Common myeloid progenitor, CD34-positive (primary cell): ENCODE results near the gene KIF3C.

Experiments used
- CTCF ChIA-PET: fragments of 350-600 bp; sonication (Branson Sonifier 250); formaldehyde crosslinking; loops from one replicate; lab custom pipeline; 2021; ENCODE audit warnings: antibody characterized with exemption; lab: Charles Lee
- POLR2A ChIA-PET: fragments of 350-600 bp; sonication (Branson Sonifier 250); formaldehyde crosslinking; loops from one replicate; lab custom pipeline; 2021; ENCODE audit warnings: antibody characterized with exemption; lab: Charles Lee
- DNase-seq, 3 donors: peaks; one replicate each; pipeline versions ENCODE4 v3.0.0 to v3.0.0-alpha.2; 2013
- H3K27ac ChIP-seq, 2 experiments: 1 replicate in 1 of 2; 2 replicates in 1 of 2; pipeline ENCODE4 v1.7.0; 2013; ENCODE audit warnings: inconsistent platforms in 2 of 2, low read length in 2 of 2, mild to moderate bottlenecking in 2 of 2, low read depth in 1 of 2, moderate library complexity in 1 of 2; ENCODE audit not compliant: severe bottlenecking in 2 of 2, insufficient read depth in 1 of 2, poor library complexity in 1 of 2
- H3K27me3 ChIP-seq, 5 experiments: replicated peaks in 2 of 5; 1 replicate in 3 of 5; 2 replicates in 2 of 5; pipeline versions ENCODE4 v1.6.1 to v1.7.0; 2013; ENCODE audit warnings: low read length in 4 of 5, mild to moderate bottlenecking in 2 of 5, moderate library complexity in 2 of 5, inconsistent platforms in 1 of 5; ENCODE audit not compliant: insufficient read depth in 5 of 5, control insufficient read depth in 4 of 5
- H3K36me3 ChIP-seq, 4 experiments: 1 replicate in 2 of 4; 2 replicates in 2 of 4; pipeline versions ENCODE4 v1.6.1 to v1.7.0; 2013; ENCODE audit warnings: low read length in 3 of 4, control low read depth in 1 of 4, mild to moderate bottlenecking in 1 of 4; ENCODE audit not compliant: control insufficient read depth in 4 of 4, insufficient read depth in 4 of 4
- H3K4me1 ChIP-seq, 4 experiments: 1 replicate in 3 of 4; 2 replicates in 1 of 4; pipeline versions ENCODE4 v1.6.1 to v1.7.1; 2013; ENCODE audit warnings: low read length in 3 of 4, mild to moderate bottlenecking in 3 of 4, control low read depth in 1 of 4, inconsistent platforms in 1 of 4, moderate library complexity in 1 of 4; ENCODE audit not compliant: control insufficient read depth in 4 of 4, insufficient read depth in 4 of 4; ENCODE audit errors: control extremely low read depth in 1 of 4
- H3K4me3 ChIP-seq, 7 experiments: 1 replicate in 4 of 7; 2 replicates in 3 of 7; pipeline versions ENCODE4 v1.5.1 to v1.7.0; 2013; ENCODE audit warnings: mild to moderate bottlenecking in 7 of 7, low read length in 6 of 7, moderate library complexity in 6 of 7, inconsistent platforms in 2 of 7, low read depth in 2 of 7, control low read depth in 1 of 7; ENCODE audit not compliant: insufficient read depth in 4 of 7, control insufficient read depth in 1 of 7; ENCODE audit errors: extremely low read depth in 1 of 7
- H3K9me3 ChIP-seq, 5 experiments: 1 replicate in 4 of 5; 2 replicates in 1 of 5; pipeline versions ENCODE4 v1.6.1 to v1.7.1; 2013; ENCODE audit warnings: low read length in 4 of 5, mild to moderate bottlenecking in 2 of 5, inconsistent platforms in 1 of 5, low read depth in 1 of 5, moderate library complexity in 1 of 5; ENCODE audit not compliant: control insufficient read depth in 4 of 5, insufficient read depth in 2 of 5; ENCODE audit errors: control extremely low read depth in 1 of 5
- whole genome bisulfite sequencing: methylation state at CpG from one replicate; pipeline ENCODE4 v1.1.5; 2013; ENCODE audit not compliant: insufficient coverage; 5-methylcytosine and 5-hydroxymethylcytosine counted together

KIF3C gene

DNA sequence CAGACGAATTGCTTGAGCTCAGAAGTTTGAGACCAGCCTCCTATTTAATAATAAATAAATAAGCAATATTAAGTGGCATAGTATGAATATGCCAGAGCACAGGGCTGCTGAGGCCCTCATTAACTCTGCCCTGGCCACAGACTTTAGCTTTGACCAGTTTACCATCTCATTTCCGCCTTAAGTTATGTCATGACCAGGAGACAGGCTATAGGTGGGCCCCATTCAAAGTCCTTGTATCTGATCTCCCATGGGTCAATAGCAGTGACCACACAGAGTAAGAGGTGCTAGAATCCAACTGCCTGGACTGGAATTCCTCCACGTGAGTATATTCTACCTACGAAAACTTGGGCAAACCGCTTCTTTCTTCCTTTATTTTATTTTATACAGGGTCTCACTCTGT is 90.6 kb downstream of the KIF3C start:
- H3K4me1 ChIP-seq = peaks cover 0 to 2% (median 0%) of the 10 kb centered on the region in 4 experiments

DNA sequence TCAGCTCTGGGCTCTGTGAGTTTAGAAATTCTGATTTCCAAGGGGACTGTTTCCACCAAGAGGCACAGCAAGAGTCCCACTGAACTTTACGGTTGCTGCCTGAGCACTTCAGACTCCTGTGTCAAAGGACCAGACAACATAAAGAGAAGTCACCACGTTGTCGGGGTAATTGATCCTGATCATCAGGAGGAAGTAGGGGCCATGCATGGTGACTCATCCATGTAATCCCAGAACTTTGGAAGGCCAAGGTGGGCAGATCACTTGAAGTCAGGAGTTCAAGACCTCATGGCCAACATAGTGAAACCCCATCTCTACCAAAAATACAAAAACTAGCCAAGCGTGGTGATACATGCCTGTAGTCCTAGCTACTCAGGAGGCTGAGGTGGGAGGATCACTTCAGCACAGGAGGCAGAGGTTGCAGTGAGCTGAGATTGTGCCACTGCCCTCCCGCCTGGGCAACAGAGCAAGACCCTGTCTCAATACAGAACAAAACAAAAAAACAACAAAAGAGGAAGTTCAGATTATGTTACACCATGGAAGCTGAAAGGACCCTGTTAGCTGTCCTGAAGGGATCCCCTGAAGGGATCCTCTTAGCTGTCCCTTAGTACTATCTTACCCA is 94.6 kb downstream of the KIF3C start:
- H3K36me3 ChIP-seq = no peaks in the 10 kb centered on the region
- POLR2A ChIA-PET = no interaction called here
- CTCF ChIA-PET = no interaction called here
- no peaks in the 10 kb centered on the region for H3K9me3 ChIP-seq
- H3K4me1 ChIP-seq = peaks cover 0 to 3% (median 0%) of the 10 kb centered on the region in 4 experiments
- H3K4me3 ChIP-seq = no peak overlapping the region
- no peaks in the 10 kb centered on the region for H3K27me3 ChIP-seq
- no peak for DNase-seq
- H3K27ac ChIP-seq = no peak overlapping the region
- 95% methylated on average over 4 of the region's 5 CpGs for WGBS

More for the DNA sequence above, 90.6 kb downstream of the KIF3C start:
- no peaks in the 10 kb centered on the region for H3K27me3 ChIP-seq
- 96% methylated on average over 4 of the region's 5 CpGs for WGBS
- H3K9me3 ChIP-seq = no peaks in the 10 kb centered on the region
- no peak for DNase-seq
- ChIA-PET POLR2A (no interaction called here), CTCF (interaction anchor here (1.2 to 1.4 kb wide), 2 partner anchors 41 to 64 kb away, joined by 3 read pairs; no protein-coding TSS in a partner anchor)
- H3K36me3 ChIP-seq = no peaks in the 10 kb centered on the region
- no peak overlapping the region for H3K4me3 ChIP-seq
- H3K27ac ChIP-seq = no peak overlapping the region

GRCh38 chr2:25885933-25886332 is 96.4 kb downstream of the KIF3C start:
- 100% methylated on average over 2 of the region's 2 CpGs for WGBS
- DNase-seq = no peak
- no peaks in the 10 kb centered on the region for H3K36me3 ChIP-seq
- no peak overlapping the region for H3K4me3 ChIP-seq
- no peak overlapping the region for H3K27ac ChIP-seq
- ChIA-PET POLR2A (no interaction called here), CTCF (no interaction called here)
- no peaks in the 10 kb centered on the region for H3K27me3 ChIP-seq
- H3K9me3 ChIP-seq = no peaks in the 10 kb centered on the region
- H3K4me1 ChIP-seq = peaks cover 0 to 3% (median 0%) of the 10 kb centered on the region in 4 experiments

- Histone ChIP-seq H3K27ac (no peak overlapping the region), H3K4me1 (peaks cover 5 to 12% (median 8%) of the 10 kb centered on the region in 4 experiments), H3K36me3 (no peaks in the 10 kb centered on the region), H3K9me3 (no peaks in the 10 kb centered on the region), H3K27me3 (no peaks in the 10 kb centered on the region), H3K4me3 (no peak overlapping the region)
- 90% methylated on average over 2 of the region's 4 CpGs for WGBS
- ChIA-PET CTCF (no interaction called here), POLR2A (no interaction called here)
- peak in 1 of 3 donors; percentile 25 for DNase-seq
Observed at GRCh38 chr2:25881764-25882163, 100.5 kb downstream of the KIF3C start.

GRCh38 chr2:25879133-25879730 is 103.1 kb downstream of the KIF3C start:
- Histone ChIP-seq H3K27me3 (no peaks in the 10 kb centered on the region), H3K27ac (peak overlapping the region in 1 of 2 experiments; percentile 61), H3K4me1 (peaks cover 9 to 26% (median 17%) of the 10 kb centered on the region in 4 experiments), H3K4me3 (peak overlapping the region in 4 of 7 experiments; percentile 63 to 95 (median 86)), H3K36me3 (peaks cover 0 to 9% (median 1%) of the 10 kb centered on the region in 4 experiments), H3K9me3 (no peaks in the 10 kb centered on the region)
- ChIA-PET POLR2A (interaction anchor here (1.4 to 1.5 kb wide), 2 partner anchors 37 to 57 kb away, joined by 3 read pairs; no protein-coding TSS in a partner anchor), CTCF (interaction anchor here (0.9 to 3.2 kb wide), 6 partner anchors 11 to 72 kb away, joined by 3 to 21 read pairs (median 4); no protein-coding TSS in a partner anchor)
- 97% methylated on average over 3 of the region's 5 CpGs for WGBS
- DNase-seq = no peak

DNA sequence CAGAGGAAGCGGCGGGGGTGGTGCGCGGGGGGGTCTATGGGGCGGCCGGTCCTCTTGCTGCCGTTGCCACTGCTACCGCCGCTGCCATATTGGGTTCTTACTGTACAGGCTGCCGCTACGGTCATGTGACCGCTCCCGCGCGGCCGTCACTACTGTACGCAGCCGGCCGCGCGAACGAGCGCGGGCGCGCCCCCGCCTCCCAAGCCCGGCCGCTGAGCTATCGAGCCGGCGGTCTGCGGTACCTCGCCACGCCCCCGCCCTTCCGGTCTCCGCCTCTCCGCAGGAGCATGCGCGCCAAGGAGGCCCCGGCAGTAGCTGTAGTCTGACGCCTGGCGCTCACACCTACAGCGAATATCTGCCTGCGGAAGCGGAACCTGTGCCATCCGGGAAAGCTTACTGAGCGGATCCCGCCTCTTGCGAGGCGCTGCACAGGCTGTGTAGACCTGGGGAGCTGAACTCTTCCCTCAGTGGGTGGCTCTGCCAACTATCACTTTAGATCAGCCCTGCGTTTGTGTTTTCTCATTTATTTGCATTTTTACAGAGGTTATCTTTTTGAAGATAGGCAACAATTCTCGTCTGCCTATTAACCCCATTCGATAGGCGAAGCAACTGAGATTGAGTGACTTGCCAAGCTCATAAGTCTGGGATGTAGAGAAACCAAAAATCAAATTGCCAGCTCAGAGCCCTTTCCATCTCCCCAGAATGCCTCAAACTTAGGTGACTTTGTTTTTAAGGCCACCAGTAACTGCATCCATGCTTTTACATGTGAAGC is 103.8 kb downstream of the KIF3C start, which contains the start of gene ASXL2:
Gene ASXL2, minus strand, starts transcription at position 127 of the 772 bp plus-strand sequence. CDS start 265 bp downstream, outside the sequence.
- Histone ChIP-seq H3K9me3 (no peaks in the 10 kb centered on the region), H3K27me3 (no peaks in the 10 kb centered on the region), H3K27ac (peak within 1 kb of the TSS; percentile 83 to 93), H3K4me3 (peak within 1 kb of the TSS; percentile 89 to 100 (median 95)), H3K4me1 (peaks cover 9 to 26% (median 17%) of the 10 kb centered on the region in 4 experiments), H3K36me3 (peaks cover 0 to 9% (median 1%) of the 10 kb centered on the region in 4 experiments)
- 2% methylated on average over 54 of the region's 56 CpGs for WGBS
- ChIA-PET POLR2A (interaction anchor here (1.0 to 1.5 kb wide), 3 partner anchors 38 to 82 kb away, joined by 3 read pairs; no protein-coding TSS in a partner anchor), CTCF (interaction anchor here (0.9 to 3.2 kb wide), 5 partner anchors 25 to 72 kb away, joined by 3 to 21 read pairs (median 4); no protein-coding TSS in a partner anchor)
- peak; percentile 98 to 99 (median 99) for DNase-seq
